Smooth muscle cell of the brain vasculature (primary cell): Measurements from ENCODE around the gene PYM1.
"Not testable (repeated sequence)": the region's sequence is repeated elsewhere in the genome, so short reads cannot be mapped to it uniquely, and the experiment has no call there.

Source experiments
- DNase-seq: peaks from one replicate; pipeline ENCODE4 v3.0.0-alpha.2; 2012; ENCODE audit warnings: low read depth, low spot score

PYM1 gene

DNA sequence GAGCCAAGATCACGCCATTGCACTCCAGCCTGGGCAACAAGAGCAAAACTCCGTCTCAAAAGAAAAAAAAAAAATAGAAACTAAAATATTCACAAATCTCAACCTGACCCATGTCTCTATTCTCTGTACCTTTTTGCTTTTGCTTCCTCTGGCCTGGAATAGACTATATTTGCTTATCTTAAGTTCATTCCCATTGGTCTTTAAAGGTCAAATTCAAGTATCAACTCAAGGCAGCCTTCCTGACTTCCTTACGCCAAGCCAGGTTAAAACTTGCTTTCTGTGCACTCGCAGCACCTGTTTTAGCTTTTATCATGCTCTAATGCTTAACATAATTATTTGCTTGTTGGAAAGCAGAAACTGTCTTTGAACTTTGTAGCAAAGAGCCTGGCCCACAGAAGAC lies 14.8 kb downstream of the PYM1 start:
- no peak for DNase-seq

DNA sequence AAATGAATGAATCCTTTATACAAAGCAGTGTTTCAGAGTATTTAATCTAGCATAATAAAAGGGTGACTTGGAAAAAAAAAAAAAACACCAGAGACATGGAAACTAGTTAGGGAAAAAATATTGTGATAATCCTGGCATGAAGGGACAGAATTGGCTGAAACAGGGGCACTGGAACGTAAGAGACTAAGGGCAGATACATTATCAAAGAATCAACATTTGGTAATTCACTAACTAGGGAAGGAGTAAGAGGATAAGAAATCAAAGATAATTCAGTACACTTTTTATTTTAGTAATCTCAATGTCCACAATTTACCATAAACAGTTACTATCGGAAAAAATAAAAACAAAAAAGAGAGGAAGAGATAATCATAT lies 18.2 kb downstream of the PYM1 start:
- no peak for DNase-seq

DNA sequence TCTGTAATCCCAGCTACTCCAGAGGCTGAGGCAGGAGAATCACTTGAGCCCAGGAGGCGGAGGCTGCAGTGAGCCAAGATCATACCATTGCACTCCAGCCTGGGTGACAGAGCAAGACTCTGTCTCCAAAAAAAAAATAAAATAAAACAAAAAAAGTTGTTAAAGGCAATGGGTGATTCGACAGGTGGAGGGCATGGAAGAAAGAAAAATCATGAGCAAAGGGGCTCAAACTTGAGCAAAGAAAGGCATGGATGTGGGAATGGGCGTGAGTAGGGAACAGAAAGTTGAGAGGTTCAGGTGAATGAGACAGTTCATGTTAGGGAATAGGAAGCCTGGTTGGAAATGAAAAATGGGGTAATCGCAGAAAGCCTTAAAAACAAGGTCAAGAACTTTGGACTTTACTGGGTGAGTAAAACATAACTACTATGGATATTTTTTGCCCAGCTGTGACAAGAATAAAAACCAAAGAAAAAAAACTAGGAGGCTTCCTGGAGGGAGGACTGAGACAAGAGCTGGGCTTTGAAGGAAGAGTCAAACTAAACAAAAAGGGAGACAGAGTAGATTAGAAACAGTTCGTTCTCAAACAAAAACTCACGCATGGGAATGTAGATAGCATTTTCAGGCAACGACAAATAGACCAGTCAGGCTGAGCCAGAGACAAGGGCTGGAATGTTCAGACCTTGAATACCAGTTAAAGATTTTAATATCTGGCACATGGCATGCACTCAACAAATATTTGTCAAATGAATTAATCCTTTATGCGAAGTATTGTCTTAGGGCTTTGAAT lies 18.8 kb downstream of the PYM1 start:
- DNase-seq: no peak

GRCh38 chr12:55906056-55906455 lies 21.6 kb downstream of the PYM1 start:
- DNase-seq: no peak

DNA sequence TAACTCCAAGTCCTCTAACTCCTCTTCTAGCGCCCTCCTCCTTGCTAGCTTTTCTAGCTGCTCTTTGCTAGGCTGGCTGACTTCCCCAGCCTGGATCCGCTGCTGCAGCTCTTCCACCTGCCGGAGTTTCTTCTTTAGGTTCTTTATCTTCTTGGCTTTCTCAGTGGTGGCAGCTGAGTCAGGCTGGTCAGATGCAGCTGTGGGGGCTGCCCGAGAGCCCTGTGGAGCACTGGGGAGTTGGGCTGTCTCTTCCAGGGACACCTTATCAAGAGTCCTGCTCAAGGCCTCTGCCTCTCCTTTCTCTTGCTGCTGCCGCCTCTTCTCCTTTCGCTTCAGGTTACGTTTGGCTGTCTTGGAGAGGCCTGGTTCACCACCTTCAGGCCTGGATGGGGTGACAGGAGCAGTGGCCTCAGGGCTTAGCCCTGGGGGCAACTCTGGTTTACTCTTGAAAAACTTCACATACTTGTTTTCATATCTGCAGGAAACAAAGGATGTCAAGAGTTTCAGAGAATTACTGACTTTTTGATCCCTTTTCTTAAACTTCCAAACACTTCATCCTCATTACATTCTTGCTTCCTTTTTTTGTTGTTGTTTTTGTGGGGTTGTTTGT lies 25.7 kb downstream of the PYM1 start:
- DNase-seq: no peak

- DNase-seq: no peak
Measured at GRCh38 chr12:55899082-55899481, 28.6 kb downstream of the PYM1 start.

DNA sequence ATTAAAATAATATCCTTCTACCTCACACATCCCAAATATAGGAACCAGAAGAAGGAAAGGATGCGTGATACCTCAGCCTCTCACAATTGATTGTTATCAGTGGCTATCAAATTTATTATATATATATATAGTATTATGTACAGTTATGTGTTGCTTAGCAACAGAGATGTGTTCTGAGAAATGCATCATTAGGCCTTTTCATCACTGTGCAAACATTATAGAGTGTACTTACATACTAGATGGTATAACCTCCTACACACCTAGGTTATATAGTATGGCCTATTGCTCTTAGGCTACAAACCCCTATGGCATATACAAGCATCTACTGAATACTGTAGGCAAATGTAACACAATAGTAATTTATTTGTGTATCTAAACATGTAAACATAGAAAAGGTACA lies 34.0 kb downstream of the PYM1 start:
- DNase-seq: no peak

DNA sequence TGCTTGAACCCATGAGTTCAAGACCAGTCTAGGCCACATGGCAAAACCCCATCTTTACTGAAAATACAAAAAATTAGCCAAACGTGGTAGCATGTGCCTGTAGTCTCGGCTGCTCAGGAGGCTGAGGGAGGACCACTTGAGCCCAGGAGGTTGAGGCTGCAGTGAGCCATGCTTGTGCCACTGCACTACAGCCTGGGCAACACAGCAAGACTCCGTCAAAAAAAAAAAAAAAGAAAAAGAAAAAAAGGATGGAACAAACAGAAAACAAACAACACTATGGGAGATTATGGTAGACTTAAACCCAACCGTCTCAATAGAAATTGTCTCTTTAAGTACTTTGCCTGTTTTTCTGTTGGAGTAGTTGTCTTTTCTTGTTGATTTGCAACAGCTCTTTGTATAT lies 36.4 kb downstream of the PYM1 start:
- DNase-seq: no peak

DNA sequence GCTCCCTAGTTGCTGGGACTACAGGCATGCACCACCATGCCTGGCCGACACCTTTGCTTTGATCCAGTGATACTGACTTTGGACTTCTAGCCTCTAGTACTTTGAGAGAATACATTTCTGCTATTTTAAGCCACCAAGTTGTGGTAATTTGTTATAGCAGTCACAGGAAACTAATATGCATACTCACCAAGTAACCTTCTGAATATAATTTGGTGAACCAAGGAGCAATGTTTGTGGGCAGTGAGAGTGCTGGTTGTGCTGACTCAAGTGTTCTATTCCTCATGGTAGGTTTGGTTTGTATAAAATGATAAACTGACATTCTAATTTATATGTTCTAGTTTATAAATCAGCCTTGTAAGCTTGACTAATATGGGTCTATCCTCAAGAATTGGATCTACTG lies 42.6 kb downstream of the PYM1 start:
- no peak for DNase-seq

DNA sequence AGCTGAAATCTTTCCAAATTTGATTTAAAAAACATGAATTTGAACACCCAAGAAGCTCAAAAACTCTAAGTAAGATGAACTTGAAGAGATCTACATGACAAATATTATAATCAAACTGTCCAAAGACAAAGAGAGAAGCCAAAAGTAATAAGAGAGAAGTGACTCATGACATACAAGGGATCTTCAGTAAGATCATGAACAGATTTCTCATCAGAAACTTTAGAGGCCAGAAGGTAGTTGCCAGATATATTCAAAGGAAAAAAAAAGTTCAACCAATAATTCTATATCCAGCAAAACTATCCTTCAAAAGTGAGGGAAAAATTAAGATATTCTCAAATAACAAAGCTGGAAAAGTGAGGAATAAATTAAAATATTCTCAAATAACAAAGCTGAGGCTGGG lies 49.9 kb downstream of the PYM1 start:
- DNase-seq: no peak

GRCh38 chr12:55875704-55876467 lies 51.8 kb downstream of the PYM1 start:
- no peak for DNase-seq

- no peak for DNase-seq
Measured at GRCh38 chr12:55874443-55874842, 53.3 kb downstream of the PYM1 start.

GRCh38 chr12:55866454-55867004 lies 61.2 kb downstream of the PYM1 start:
- not testable (repeated sequence) for DNase-seq

DNA sequence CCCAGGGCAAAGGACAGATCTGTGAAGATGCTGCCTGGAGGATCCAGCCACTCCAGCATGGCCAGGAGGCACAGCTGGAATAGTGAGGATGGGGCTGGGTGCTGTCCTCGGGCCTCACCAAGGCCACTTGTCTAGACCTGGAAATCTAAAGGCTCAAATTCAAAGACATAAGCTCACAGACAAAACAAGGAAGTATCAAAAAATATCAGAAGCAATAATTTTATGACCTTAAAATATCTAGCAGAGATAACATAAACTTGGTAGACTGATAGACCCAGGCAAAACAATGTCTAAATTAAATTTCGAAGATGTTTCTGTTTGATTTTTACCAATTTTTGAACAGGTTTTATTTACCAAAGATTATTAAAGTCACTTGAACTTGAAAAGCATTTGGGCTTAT lies 62.4 kb downstream of the PYM1 start:
- DNase-seq: no peak

DNA sequence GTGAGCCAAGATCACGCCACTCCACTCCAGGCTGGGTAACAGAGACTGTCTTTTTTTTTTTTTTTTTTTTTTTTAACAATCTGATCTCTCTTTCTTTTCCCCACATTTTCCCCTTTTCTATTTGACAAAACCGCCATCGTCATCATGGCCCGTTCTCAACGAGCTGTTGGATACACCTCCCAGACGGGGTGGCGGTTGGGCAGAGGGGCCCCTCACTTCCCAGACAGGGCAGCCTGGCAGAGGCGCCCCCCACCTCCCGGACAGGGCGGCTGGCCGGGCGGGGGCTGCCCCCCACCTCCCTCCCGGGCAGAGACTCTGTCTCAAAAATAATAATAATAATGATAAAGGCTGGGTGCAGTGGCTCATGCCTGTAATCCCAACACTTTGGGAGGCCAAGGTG lies 64.8 kb downstream of the PYM1 start:
- DNase-seq: not testable (repeated sequence)

DNA sequence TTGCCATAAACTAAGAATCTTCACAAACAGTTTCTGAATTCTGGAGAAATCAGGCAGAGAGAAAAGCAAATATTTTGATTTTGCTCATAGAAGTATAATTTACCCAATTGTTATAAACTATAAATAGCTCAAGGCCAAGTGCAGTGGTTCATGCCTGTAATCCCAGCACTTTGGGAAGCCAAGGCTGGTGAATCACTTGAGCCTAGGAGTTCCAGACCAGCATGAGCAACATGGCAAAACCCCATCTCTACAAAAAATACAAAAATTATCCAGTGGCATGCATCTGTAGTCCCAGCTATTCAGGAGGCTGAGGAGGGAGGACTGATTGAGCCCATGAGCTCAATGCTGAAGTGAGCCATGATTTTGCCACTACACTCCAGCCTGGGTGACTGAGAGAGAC lies 65.4 kb downstream of the PYM1 start:
- no peak for DNase-seq

GRCh38 chr12:55861871-55862270 lies 65.8 kb downstream of the PYM1 start:
- DNase-seq: no peak

- no peak for DNase-seq
Measured at GRCh38 chr12:55861396-55861795, 66.3 kb downstream of the PYM1 start.

DNA sequence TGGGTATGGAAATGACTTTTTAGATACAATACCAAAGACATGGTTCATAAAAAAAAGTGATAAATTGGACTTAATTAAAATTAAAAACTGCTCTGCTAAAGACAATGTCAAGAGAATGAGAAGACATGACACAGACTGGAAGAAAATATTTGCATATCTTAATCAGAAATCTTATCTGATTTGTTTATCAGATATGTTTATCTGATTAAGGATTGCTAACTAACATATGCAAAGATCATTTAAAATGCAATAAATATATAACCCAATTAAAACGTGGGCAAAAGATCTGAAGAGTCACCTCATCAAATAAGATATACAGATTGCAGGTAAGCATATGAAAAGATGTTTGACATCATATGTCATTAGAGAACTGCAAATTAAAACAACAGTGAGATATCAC lies 75.0 kb downstream of the PYM1 start:
- no peak for DNase-seq
